GM12872 (cell line): ENCODE data around the gene PRKCH.

Source experiments
- CTCF ChIP-seq: IDR thresholded peaks from 3 replicates; pipeline ENCODE4 v1.5.1; 2011; ENCODE audit warnings: low read depth, mild to moderate bottlenecking, low read length, moderate library complexity; ENCODE audit not compliant: insufficient read depth

Gene PRKCH

DNA sequence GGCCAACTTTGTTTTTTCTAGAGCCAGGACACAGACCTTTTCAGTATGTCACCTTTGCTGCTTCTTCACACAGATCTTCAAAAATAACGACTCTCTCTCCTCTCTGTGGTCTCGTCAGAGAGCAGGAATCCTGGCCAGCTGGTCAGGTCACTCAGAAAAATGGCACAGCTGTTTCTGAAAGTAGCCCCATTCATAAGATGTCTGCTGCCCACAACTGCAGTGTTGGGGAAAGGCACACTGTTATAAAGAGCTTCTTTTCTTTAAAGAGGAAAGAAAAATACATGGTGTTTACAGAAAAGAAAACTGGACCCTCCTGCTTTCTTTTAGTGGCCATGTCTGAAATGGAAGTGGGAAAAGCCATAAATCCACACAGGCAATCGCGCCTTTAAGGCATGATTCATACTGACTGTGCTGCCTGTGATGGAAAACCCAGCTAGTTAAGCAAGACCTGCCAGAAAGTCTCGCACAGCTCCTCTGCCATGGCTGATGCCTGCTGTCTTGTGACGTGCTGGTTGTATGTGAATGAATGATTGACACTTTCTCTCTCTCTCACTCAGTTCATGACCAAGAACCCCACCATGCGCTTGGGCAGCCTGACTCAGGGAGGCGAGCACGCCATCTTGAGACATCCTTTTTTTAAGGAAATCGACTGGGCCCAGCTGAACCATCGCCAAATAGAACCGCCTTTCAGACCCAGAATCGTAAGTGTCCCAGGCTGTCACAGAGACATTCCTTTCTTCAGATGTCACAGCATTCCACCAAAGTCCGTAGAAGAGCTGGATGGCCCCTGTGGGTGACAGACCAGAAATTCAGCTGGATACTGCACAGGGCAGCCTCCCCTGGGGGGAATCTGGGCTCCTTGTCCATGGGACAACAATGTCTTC, 226.0 kb downstream of the PRKCH start:
- no peak for TF ChIP-seq CTCF

- TF ChIP-seq CTCF = no peak
Measured at GRCh38 chr14:61549425-61549824, 228.0 kb downstream of the PRKCH start.

DNA sequence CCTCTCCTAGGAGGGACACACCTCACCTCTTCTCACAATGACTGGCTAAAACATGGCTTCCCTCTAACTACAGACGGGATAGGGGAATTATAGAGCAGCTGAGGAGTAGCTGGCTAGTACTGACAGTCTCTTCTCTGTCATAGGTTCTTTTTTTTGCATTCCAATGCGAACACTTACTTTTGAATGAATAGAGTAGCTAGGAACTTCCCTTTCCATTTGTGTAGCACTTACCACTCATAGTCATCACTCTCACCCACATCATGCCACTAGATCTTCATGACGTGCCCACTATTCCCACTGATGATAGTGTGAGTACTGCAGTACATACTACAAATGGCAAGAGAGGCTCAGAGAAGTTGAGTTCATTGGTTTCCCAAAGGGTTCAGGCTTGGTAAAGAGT, 230.0 kb downstream of the PRKCH start:
- TF ChIP-seq CTCF = no peak

DNA sequence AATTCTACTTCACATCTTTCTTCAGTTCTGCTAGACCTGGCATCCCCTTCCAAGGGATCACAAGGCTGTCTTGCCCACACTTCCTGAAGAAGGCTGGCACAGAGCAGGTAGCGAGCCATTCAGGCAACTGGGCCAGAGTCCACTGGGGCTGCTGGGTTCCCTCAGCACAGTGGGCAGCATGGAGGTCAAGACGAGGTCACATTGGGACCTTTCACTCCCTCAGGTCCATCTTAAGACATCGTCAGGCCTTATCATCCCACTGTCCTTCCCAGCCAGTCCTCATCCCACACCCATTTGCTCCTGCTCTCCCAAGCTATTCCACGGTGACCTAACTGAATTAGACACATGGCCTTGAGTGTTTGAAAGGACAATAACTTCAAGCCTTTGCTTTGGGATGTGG, 230.9 kb downstream of the PRKCH start:
- no peak for TF ChIP-seq CTCF

- TF ChIP-seq CTCF = no peak
Measured at GRCh38 chr14:61553730-61554641, 232.6 kb downstream of the PRKCH start.

- no peak for TF ChIP-seq CTCF
Measured at GRCh38 chr14:61555056-61555838, 233.9 kb downstream of the PRKCH start.

GRCh38 chr14:61556455-61556854, 235.1 kb downstream of the PRKCH start:
- TF ChIP-seq CTCF = no peak
